ENCODE measurements around the gene IL17F. TPM values are rescaled to one million over a fixed set of nuclear protein-coding genes. Genes with fewer than 3 reads are reported as not detected.

Gene IL17F
- total RNA-seq, 1 experiment from 2014 or later = not detected

DNA sequence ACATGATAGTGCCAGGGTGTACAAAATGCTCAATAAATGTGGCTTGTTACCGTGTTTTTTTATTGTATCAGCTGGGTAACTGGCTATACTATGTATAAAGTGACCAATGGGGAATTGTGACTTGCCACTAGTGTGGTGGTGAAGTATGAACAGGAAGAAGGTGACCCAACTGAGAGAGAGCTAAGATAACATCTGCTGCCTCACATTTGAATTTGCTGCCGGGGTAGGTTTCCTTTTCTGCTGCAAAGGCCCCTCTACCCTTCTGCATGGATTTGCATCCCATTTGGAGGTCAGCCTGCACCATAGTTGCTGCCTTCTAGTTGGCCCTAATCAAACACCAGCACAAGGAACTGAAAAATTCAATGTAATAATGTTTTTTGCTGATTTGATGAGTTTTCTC, 34.1 kb downstream of the IL17F start:
- Histone ChIP-seq H3K9me2 (replicated peaks; ENCODE audit: low read length) (no peaks in the 10 kb centered on the region), H2AFZ (ENCODE audit: low read length) (no peak overlapping the region), H3K4me2 (ENCODE audit: low read length) (no peak overlapping the region), H3K27me3 (ENCODE audit: low read length) (peaks cover 12% of the 10 kb centered on the region; the same call in 1 of the 2 replicates), H3F3A (ENCODE audit: low read length, unreplicated experiment) (no peaks in the 10 kb centered on the region), H3K79me2 (ENCODE audit: low read length) (no peaks in the 10 kb centered on the region), H4K20me1 (ENCODE audit: low read length) (no peaks in the 10 kb centered on the region), H3K9me3 (ENCODE audit: low read length) (no peaks in the 10 kb centered on the region), H3K36me3 (ENCODE audit: low read depth, low read length) (no peaks in the 10 kb centered on the region), H3K4me1 (ENCODE audit: insufficient read depth, low read length) (no peaks in the 10 kb centered on the region), H3K9ac (ENCODE audit: low read length) (no peak overlapping the region), H3K27ac (ENCODE audit: low read length) (no peak overlapping the region), H3K4me3 (ENCODE audit: low read length) (no peak overlapping the region)
- no TSS peak for BruUV-seq (replicated peaks)
- DNase-seq (no peak), ATAC-seq (no peak)
- TF ChIP-seq EZH2phosphoT487 (IDR thresholded peaks at IDR 0.05; ENCODE audit: borderline replicate concordance, low read length) = no peak
- no peak for TF ChIP-seq EZH2 (IDR thresholded peaks at IDR 0.05; ENCODE audit: low read length, unreplicated experiment)
- no peak for TF ChIP-seq CTCF (conservative IDR thresholded peaks at IDR 0.05; ENCODE audit: low read depth, low read length)
- CTCF ChIA-PET = no interaction called here
- POLR2A ChIA-PET (ENCODE audit: unreplicated experiment) = no interaction called here
- intact Hi-C loops (cut with micrococcal nuclease) = no loop called here

DNA sequence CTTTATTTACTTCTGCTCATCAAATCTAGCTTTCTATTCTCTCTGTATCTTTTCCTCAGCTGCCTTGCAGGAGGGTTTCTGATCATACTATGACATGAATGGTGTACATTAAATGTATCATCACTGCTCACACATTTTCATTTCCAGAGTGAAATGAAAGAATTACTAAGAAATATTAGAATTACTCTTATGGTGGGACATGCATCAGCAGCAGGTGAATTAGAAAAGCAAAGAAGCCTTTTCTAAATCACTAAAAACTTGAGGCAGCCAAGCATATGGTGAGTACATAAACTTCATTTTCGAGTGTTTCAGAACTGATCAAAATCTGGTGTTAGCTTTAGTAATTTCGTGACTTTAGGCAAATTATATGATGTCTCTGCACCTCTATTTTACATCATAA, 34.5 kb downstream of the IL17F start:
- H3K79me2 ChIP-seq (ENCODE audit: low read length) = no peaks in the 10 kb centered on the region
- POLR2A ChIA-PET (ENCODE audit: unreplicated experiment) = no interaction called here
- no peak for TF ChIP-seq EZH2 (IDR thresholded peaks at IDR 0.05; ENCODE audit: low read length, unreplicated experiment)
- no peak for TF ChIP-seq CTCF (conservative IDR thresholded peaks at IDR 0.05; ENCODE audit: low read depth, low read length)
- TF ChIP-seq EZH2phosphoT487 (IDR thresholded peaks at IDR 0.05; ENCODE audit: borderline replicate concordance, low read length) = no peak
- no peak overlapping the region for H2AFZ ChIP-seq (ENCODE audit: low read length)
- H3K36me3 ChIP-seq (ENCODE audit: low read depth, low read length) = no peaks in the 10 kb centered on the region
- H3K9me3 ChIP-seq (ENCODE audit: low read length) = no peaks in the 10 kb centered on the region
- DNase-seq (no peak), ATAC-seq (no peak)
- no peak overlapping the region for H3K9ac ChIP-seq (ENCODE audit: low read length)
- H4K20me1 ChIP-seq (ENCODE audit: low read length) = no peaks in the 10 kb centered on the region
- H3K4me3 ChIP-seq (ENCODE audit: low read length) = no peak overlapping the region
- no peak overlapping the region for H3K4me2 ChIP-seq (ENCODE audit: low read length)
- H3K27ac ChIP-seq (ENCODE audit: low read length) = no peak overlapping the region
- no peaks in the 10 kb centered on the region for H3F3A ChIP-seq (ENCODE audit: low read length, unreplicated experiment)
- no peaks in the 10 kb centered on the region for H3K4me1 ChIP-seq (ENCODE audit: insufficient read depth, low read length)
- CTCF ChIA-PET = no interaction called here
- intact Hi-C loops (cut with micrococcal nuclease) = no loop called here
- no TSS peak for BruUV-seq (replicated peaks)
- peaks cover 11% of the 10 kb centered on the region; the same call in 1 of the 2 replicates for H3K27me3 ChIP-seq (ENCODE audit: low read length)
- no peaks in the 10 kb centered on the region for H3K9me2 ChIP-seq (replicated peaks; ENCODE audit: low read length)

DNA sequence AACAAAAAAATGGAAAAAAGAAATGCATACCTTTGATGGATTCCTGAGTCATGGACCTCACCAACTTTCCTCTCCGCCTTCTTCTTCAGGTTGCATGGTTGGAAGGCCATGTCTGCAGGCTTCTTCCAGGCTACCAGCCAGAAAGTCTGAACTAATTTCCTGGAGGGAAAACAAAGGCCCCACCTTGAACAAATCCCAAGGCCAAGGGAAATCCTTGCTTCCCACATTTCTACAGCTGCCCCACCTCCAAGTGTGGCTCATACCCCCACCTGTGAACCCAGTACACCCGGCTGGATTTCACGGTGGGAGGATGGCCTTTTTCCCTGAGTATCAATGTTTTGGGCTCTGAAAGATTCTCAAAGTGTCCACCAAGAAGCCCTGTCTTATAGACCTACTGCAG, 35.7 kb downstream of the IL17F start:
- no peak for TF ChIP-seq CTCF (conservative IDR thresholded peaks at IDR 0.05; ENCODE audit: low read depth, low read length)
- TF ChIP-seq EZH2phosphoT487 (IDR thresholded peaks at IDR 0.05; ENCODE audit: borderline replicate concordance, low read length) = no peak
- TF ChIP-seq EZH2 (IDR thresholded peaks at IDR 0.05; ENCODE audit: low read length, unreplicated experiment) = no peak
- Histone ChIP-seq H3K36me3 (ENCODE audit: low read depth, low read length) (no peaks in the 10 kb centered on the region), H3K4me2 (ENCODE audit: low read length) (no peak overlapping the region), H3K27ac (ENCODE audit: low read length) (no peak overlapping the region), H4K20me1 (ENCODE audit: low read length) (no peaks in the 10 kb centered on the region), H3F3A (ENCODE audit: low read length, unreplicated experiment) (no peaks in the 10 kb centered on the region), H3K9me3 (ENCODE audit: low read length) (no peaks in the 10 kb centered on the region), H3K4me1 (ENCODE audit: insufficient read depth, low read length) (no peaks in the 10 kb centered on the region), H3K4me3 (ENCODE audit: low read length) (no peak overlapping the region), H3K9me2 (replicated peaks; ENCODE audit: low read length) (no peaks in the 10 kb centered on the region), H3K79me2 (ENCODE audit: low read length) (no peaks in the 10 kb centered on the region), H3K27me3 (ENCODE audit: low read length) (peaks cover 5% of the 10 kb centered on the region; the same call in 1 of the 2 replicates), H3K9ac (ENCODE audit: low read length) (no peak overlapping the region), H2AFZ (ENCODE audit: low read length) (no peak overlapping the region)
- DNase-seq (no peak), ATAC-seq (no peak)
- POLR2A ChIA-PET (ENCODE audit: unreplicated experiment) = no interaction called here
- BruUV-seq (replicated peaks) = no TSS peak
- intact Hi-C loops (cut with micrococcal nuclease) = no loop called here
- CTCF ChIA-PET = no interaction called here
